ENCODE data around the gene NPHP4.

The NPHP4 gene

DNA sequence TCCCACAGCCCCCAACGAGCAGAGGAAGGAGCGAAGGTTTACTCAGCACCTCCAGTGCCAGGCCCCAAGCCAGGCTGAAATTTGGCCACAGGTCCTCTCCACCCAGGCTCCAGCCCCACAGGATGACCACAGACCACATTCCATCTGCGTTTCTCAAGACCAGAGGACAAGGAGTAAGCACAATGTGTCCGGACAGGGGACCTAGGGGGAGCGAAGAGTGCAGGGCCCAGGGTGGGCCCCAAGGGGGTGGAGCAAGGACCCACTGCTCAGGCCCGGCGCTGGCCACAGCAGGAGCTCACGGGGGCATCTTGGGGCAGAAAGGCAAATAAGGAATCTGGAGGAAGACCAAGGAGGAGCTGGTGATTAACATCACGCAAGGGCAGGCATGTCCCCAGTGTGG, 100.5 kb downstream of the NPHP4 start:
- TF ChIP-seq, protein P1, sequence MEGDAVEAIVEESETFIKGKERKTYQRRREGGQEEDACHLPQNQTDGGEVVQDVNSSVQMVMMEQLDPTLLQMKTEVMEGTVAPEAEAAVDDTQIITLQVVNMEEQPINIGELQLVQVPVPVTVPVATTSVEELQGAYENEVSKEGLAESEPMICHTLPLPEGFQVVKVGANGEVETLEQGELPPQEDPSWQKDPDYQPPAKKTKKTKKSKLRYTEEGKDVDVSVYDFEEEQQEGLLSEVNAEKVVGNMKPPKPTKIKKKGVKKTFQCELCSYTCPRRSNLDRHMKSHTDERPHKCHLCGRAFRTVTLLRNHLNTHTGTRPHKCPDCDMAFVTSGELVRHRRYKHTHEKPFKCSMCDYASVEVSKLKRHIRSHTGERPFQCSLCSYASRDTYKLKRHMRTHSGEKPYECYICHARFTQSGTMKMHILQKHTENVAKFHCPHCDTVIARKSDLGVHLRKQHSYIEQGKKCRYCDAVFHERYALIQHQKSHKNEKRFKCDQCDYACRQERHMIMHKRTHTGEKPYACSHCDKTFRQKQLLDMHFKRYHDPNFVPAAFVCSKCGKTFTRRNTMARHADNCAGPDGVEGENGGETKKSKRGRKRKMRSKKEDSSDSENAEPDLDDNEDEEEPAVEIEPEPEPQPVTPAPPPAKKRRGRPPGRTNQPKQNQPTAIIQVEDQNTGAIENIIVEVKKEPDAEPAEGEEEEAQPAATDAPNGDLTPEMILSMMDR (IDR thresholded peaks at IDR 0.05; ENCODE audit: borderline replicate concordance, control extremely low read depth, extremely low read depth, insufficient read depth, missing control alignments) = no peak
- in situ Hi-C loops (cut with MboI; ENCODE audit: low sequenced_read_pairs, unreplicated experiment) = no loop called here
- DNase-seq (ENCODE audit: low spot score) = no peak

DNA sequence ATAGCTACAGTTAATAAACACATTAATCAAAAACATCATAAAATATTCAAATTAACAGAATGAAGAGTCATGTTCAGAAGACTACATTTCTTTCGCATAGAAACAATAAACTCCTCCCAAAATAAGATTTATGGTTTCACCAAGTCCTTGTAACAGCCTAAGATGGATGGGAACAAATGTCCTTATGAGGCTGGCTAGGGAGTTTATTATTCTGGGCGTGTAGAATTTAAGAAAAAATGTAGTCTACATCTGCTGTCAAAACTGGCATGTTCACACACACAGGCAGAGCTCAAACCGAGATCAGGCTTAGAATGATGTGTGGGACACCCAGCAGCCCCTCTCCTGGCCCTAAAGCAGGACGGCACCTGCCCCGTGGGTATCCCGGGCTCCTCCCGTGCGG, 101.1 kb downstream of the NPHP4 start:
- TF ChIP-seq, protein P1 (IDR thresholded peaks at IDR 0.05; ENCODE audit: borderline replicate concordance, control extremely low read depth, extremely low read depth, insufficient read depth, missing control alignments) = no peak
- in situ Hi-C loops (cut with MboI; ENCODE audit: low sequenced_read_pairs, unreplicated experiment) = no loop called here
- no peak for DNase-seq (ENCODE audit: low spot score)

DNA sequence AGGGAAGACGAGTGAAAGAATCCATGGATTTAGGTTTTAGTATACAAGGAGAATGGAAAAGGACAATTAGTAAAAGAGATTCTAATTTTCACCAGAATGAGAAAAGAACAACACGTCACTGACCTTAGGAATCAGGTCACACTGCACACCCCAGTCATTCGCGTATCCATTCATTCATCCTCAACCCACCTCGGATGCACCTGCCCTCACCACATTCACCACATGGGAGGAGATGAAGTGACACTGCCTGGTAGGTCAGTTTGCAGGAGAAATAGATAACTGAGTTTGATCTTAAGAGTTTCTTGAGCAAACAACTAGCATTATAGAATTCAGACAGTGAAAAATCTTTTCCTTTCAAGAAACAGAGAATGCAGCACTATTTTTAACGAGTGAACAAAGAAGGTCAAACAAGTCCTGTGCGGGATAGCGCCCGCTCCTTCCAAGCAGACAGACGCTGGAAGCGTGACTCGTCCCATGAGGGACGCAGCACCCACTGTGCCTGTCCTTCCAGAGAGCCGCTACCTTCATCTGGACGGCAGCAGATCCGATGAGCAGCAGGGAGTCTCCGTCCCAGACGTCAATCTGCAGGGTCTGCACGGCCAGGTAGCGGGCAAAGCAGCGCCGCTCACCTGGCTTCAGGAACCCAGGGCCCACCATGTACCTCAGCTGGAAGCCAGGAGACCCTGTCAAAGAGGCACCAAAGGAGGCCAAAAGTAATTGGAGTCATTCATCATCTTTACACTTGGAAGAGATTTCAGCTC, 101.7 kb downstream of the NPHP4 start:
- TF ChIP-seq, protein P1 (IDR thresholded peaks at IDR 0.05; ENCODE audit: borderline replicate concordance, control extremely low read depth, extremely low read depth, insufficient read depth, missing control alignments) = no peak
- in situ Hi-C loops (cut with MboI; ENCODE audit: low sequenced_read_pairs, unreplicated experiment) = no loop called here
- DNase-seq (ENCODE audit: low spot score) = no peak

DNA sequence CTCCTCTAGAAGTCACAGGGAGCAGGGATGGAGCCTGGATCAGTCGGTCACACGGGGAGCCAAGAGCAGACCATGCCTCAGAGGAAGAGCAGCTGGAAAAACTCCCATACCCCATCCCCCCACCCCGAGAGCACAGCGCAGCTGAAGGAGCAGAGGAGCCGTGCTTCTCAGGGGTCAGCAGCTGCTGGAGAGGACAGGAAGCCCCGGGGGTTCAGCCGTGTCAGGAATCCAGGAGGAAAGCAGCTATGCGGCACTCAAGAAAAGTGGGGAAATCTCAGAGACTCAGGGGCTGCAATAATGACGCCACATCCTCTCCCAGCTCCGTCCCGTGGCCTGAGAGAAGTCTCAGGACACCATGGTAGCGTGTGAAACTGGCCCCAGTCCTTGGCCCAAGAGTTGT, 102.3 kb downstream of the NPHP4 start:
- TF ChIP-seq, protein P1 (IDR thresholded peaks at IDR 0.05; ENCODE audit: borderline replicate concordance, control extremely low read depth, extremely low read depth, insufficient read depth, missing control alignments) = no peak
- DNase-seq (ENCODE audit: low spot score) = no peak
- in situ Hi-C loops (cut with MboI; ENCODE audit: low sequenced_read_pairs, unreplicated experiment) = no loop called here

DNA sequence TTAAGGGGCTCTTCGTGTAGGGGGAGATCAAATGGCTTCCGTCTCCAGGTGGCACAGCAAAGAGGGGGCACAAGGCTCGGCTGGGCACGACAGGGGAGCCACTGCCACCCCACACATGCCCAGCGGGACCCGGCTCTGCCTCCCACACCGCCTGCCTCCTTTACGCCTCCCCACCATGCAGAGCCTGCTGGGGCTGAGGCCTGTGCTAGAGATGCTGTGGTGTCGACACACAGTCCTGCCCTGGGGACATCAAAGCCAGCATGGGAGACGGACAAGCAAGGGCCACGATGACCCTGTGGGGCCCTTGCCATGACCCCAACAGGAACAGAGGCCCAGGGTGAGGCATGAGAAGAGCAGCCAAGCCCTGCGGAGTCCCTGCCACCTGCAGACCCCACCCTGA, 102.8 kb downstream of the NPHP4 start:
- TF ChIP-seq, protein P1 (IDR thresholded peaks at IDR 0.05; ENCODE audit: borderline replicate concordance, control extremely low read depth, extremely low read depth, insufficient read depth, missing control alignments) = no peak
- no peak for DNase-seq (ENCODE audit: low spot score)
- in situ Hi-C loops (cut with MboI; ENCODE audit: low sequenced_read_pairs, unreplicated experiment) = no loop called here

DNA sequence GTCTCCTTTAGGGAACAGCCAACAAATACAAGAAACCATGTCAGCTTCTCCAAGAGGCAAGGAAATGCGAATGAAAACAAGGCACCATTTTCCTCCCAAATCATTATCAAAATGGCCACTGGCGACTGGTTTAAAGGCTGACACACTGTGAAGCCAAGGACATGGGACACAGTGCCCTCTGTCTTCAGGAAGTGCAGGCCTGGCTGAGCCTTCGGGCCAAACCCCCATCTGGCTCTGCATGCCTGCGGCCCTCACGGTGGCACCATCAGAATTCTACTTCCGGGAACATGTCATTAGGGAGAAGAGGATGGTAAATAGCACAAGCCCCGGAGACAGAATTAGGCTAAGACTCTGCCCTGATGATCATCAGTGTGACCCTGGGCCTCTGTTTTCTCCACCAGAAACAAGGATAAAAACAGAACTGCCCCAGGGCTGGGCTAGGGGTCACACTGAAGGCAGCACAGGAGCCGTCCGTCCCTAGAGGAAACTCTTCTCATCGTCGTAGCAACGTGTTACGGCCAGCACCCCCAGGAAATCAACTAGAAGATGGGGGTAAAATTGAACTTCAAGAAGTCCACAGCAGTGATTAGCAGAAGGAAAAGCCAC, 103.5 kb downstream of the NPHP4 start:
- in situ Hi-C loops (cut with MboI; ENCODE audit: low sequenced_read_pairs, unreplicated experiment) = no loop called here
- TF ChIP-seq, protein P1 (IDR thresholded peaks at IDR 0.05; ENCODE audit: borderline replicate concordance, control extremely low read depth, extremely low read depth, insufficient read depth, missing control alignments) = no peak
- no peak for DNase-seq (ENCODE audit: low spot score)
